Activated T-helper 2 cell treated with anti-CD3 and anti-CD28 coated beads, Interferon-gamma antibody, Interleukin-2, Interleukin-4, amounts not matched to agents 10 μg/mL and 5 μg/mL and 100 μg/mL, durations not matched to agents 14 hours and 24 hours and 36 hours (primary cell): ENCODE measurements around the gene FABP1. TPM values are rescaled to one million over a fixed set of nuclear protein-coding genes. Genes with fewer than 3 reads are reported as not detected.

Experiments used
- DNase-seq: peaks from one replicate; pipeline ENCODE4 v3.0.0; 2021; ENCODE audit warnings: low spot score
- H3K27ac Mint-ChIP-seq: one replicate; pipeline ENCODE4 v1.8.0; 2021; ENCODE audit warnings: mixed read lengths
- H3K27me3 Mint-ChIP-seq: one replicate; pipeline ENCODE4 v1.8.0; 2021; ENCODE audit warnings: low read depth, mixed read lengths
- H3K36me3 Mint-ChIP-seq: one replicate; pipeline ENCODE4 v1.8.0; 2021; ENCODE audit warnings: low read depth, mixed read lengths
- H3K4me1 Mint-ChIP-seq: one replicate; pipeline ENCODE4 v1.8.0; 2021; ENCODE audit warnings: low read depth, mixed read lengths
- H3K4me3 Mint-ChIP-seq: one replicate; pipeline ENCODE4 v1.8.0; 2021; ENCODE audit warnings: low read depth, mild to moderate bottlenecking, moderate library complexity, mixed read lengths
- H3K9me3 Mint-ChIP-seq: one replicate; pipeline ENCODE4 v1.8.0; 2021; ENCODE audit warnings: mixed read lengths
- intact Hi-C: fragments of 100-400 bp; cut with micrococcal nuclease; formaldehyde crosslinking; loops from one replicate; pipeline ENCODE4 v1.15.1; 2023
- total RNA-seq: library from RNA; stranded (reverse); gene quantifications from 2 replicates; pipeline ENCODE4 v1.2.3, GENCODE V29; 2022

The FABP1 gene
- total RNA-seq, 1 donor from 2014 or later, result not detected

- no peak overlapping the region for H3K4me3 Mint-ChIP-seq
- no peaks in the 10 kb centered on the region for H3K4me1 Mint-ChIP-seq
- intact Hi-C loops, result no loop called here
- no peaks in the 10 kb centered on the region for H3K9me3 Mint-ChIP-seq
- H3K27me3 Mint-ChIP-seq, result peaks cover 10% of the 10 kb centered on the region
- H3K36me3 Mint-ChIP-seq, result no peaks in the 10 kb centered on the region
- no peak for DNase-seq
- no peak overlapping the region for H3K27ac Mint-ChIP-seq
Measured at GRCh38 chr2:88159481-88159880, 31.6 kb upstream of the FABP1 start.

GRCh38 chr2:88148929-88149438 lies 21.1 kb upstream of the FABP1 start:
- Mint-ChIP-seq H3K9me3 (peaks cover 26% of the 10 kb centered on the region), H3K4me3 (no peak overlapping the region), H3K27me3 (peaks cover 27% of the 10 kb centered on the region), H3K4me1 (no peaks in the 10 kb centered on the region), H3K27ac (no peak overlapping the region), H3K36me3 (no peaks in the 10 kb centered on the region)
- intact Hi-C loops, result no loop called here
- no peak for DNase-seq

DNA sequence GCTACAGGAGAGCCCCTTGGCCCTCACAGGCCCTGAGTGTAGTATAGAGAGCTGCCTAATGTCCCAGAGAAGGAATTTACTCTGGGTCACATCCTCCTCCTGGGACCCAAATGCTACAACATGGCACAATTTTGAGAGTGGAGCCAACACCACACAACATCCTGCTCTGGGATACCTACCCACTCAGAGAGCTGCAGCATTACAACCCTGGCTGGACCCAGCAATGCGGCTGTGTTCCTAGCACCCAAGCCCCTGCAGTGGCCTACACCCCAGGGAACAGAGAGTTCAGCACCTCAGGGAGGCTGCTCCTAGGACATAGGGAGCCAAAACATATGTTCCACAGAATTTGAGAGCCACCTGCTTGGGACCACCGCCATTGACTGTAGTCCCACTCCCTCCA lies 19.3 kb upstream of the FABP1 start:
- no peak for DNase-seq
- Mint-ChIP-seq H3K27ac (no peak overlapping the region), H3K9me3 (peaks cover 21% of the 10 kb centered on the region), H3K4me1 (no peaks in the 10 kb centered on the region), H3K36me3 (no peaks in the 10 kb centered on the region), H3K4me3 (no peak overlapping the region), H3K27me3 (peaks cover 28% of the 10 kb centered on the region)
- intact Hi-C loops, result no loop called here

- intact Hi-C loops, result no loop called here
- Mint-ChIP-seq H3K27me3 (peaks cover 27% of the 10 kb centered on the region), H3K27ac (no peak overlapping the region), H3K9me3 (peaks cover 17% of the 10 kb centered on the region), H3K36me3 (no peaks in the 10 kb centered on the region), H3K4me1 (no peaks in the 10 kb centered on the region), H3K4me3 (no peak overlapping the region)
- no peak for DNase-seq
Measured at GRCh38 chr2:88146590-88146989, 18.7 kb upstream of the FABP1 start.

GRCh38 chr2:88144914-88145497 lies 17.1 kb upstream of the FABP1 start:
- H3K27ac Mint-ChIP-seq, result no peak overlapping the region
- no peaks in the 10 kb centered on the region for H3K4me1 Mint-ChIP-seq
- intact Hi-C loops, result no loop called here
- peaks cover 17% of the 10 kb centered on the region for H3K9me3 Mint-ChIP-seq
- DNase-seq, result no peak
- H3K4me3 Mint-ChIP-seq, result no peak overlapping the region
- H3K27me3 Mint-ChIP-seq, result peaks cover 32% of the 10 kb centered on the region
- no peaks in the 10 kb centered on the region for H3K36me3 Mint-ChIP-seq

GRCh38 chr2:88144271-88144670 lies 16.4 kb upstream of the FABP1 start:
- DNase-seq, result no peak
- Mint-ChIP-seq H3K36me3 (no peaks in the 10 kb centered on the region), H3K9me3 (peaks cover 15% of the 10 kb centered on the region), H3K27me3 (peaks cover 31% of the 10 kb centered on the region), H3K4me3 (no peak overlapping the region), H3K27ac (no peak overlapping the region), H3K4me1 (no peaks in the 10 kb centered on the region)
- intact Hi-C loops, result no loop called here

DNA sequence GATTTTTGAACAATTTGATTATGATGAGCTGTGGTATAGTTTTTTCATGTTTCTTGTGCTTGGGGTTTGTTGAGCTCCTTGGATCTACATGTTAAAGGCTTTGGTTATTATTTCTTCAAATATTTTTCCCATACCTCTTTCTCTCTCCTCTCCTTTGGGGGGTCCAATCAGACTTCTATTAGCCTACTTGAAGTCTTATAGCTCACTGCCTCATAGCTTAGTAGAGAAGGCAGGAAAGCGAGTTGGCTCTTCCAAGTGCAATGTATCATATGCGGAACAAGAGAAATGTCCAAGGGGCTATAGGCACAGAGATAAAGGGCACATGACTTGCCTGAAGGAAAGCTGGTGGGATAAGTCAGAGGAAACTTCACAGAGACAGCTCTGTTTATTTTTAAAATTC lies 14.1 kb upstream of the FABP1 start:
- Mint-ChIP-seq H3K4me3 (no peak overlapping the region), H3K27ac (no peak overlapping the region), H3K27me3 (peaks cover 29% of the 10 kb centered on the region), H3K36me3 (no peaks in the 10 kb centered on the region), H3K9me3 (no peaks in the 10 kb centered on the region), H3K4me1 (no peaks in the 10 kb centered on the region)
- intact Hi-C loops, result no loop called here
- DNase-seq, result no peak

DNA sequence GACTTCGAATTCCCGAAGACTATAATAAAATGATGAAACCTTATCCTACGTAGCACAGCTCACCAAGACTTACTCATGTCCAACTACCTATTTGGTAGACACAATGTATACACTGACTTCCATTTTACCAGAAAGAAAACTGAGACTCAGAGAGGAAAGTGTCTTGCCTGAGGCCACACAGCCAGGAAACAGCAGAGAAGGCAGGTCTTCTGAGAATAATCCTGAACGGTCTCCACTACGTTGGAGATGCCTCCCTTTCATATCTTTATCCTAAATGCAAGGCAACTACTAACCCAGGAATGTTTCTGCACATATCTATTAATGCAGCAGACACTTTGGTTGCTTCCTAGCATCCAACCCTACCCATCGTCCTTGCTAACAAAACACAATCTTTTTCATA lies 11.9 kb upstream of the FABP1 start:
- Mint-ChIP-seq H3K27ac (no peak overlapping the region), H3K9me3 (no peaks in the 10 kb centered on the region), H3K4me3 (no peak overlapping the region), H3K4me1 (no peaks in the 10 kb centered on the region), H3K27me3 (peaks cover 31% of the 10 kb centered on the region), H3K36me3 (no peaks in the 10 kb centered on the region)
- intact Hi-C loops, result no loop called here
- no peak for DNase-seq

GRCh38 chr2:88139203-88139702 lies 11.4 kb upstream of the FABP1 start:
- no peak overlapping the region for H3K27ac Mint-ChIP-seq
- H3K9me3 Mint-ChIP-seq, result no peaks in the 10 kb centered on the region
- DNase-seq, result no peak
- H3K27me3 Mint-ChIP-seq, result peaks cover 30% of the 10 kb centered on the region
- no peaks in the 10 kb centered on the region for H3K36me3 Mint-ChIP-seq
- H3K4me3 Mint-ChIP-seq, result no peak overlapping the region
- intact Hi-C loops, result no loop called here
- H3K4me1 Mint-ChIP-seq, result no peaks in the 10 kb centered on the region

GRCh38 chr2:88137833-88138232 lies 10.0 kb upstream of the FABP1 start:
- H3K4me1 Mint-ChIP-seq, result no peaks in the 10 kb centered on the region
- H3K4me3 Mint-ChIP-seq, result no peak overlapping the region
- no peaks in the 10 kb centered on the region for H3K9me3 Mint-ChIP-seq
- no peak overlapping the region for H3K27ac Mint-ChIP-seq
- no peaks in the 10 kb centered on the region for H3K36me3 Mint-ChIP-seq
- intact Hi-C loops, result no loop called here
- peaks cover 21% of the 10 kb centered on the region for H3K27me3 Mint-ChIP-seq
- no peak for DNase-seq

- H3K9me3 Mint-ChIP-seq, result no peaks in the 10 kb centered on the region
- DNase-seq, result no peak
- H3K36me3 Mint-ChIP-seq, result no peaks in the 10 kb centered on the region
- H3K27ac Mint-ChIP-seq, result no peak overlapping the region
- no peak overlapping the region for H3K4me3 Mint-ChIP-seq
- H3K27me3 Mint-ChIP-seq, result peaks cover 19% of the 10 kb centered on the region
- intact Hi-C loops, result no loop called here
- H3K4me1 Mint-ChIP-seq, result no peaks in the 10 kb centered on the region
Measured at GRCh38 chr2:88136817-88137216, 9.0 kb upstream of the FABP1 start.

DNA sequence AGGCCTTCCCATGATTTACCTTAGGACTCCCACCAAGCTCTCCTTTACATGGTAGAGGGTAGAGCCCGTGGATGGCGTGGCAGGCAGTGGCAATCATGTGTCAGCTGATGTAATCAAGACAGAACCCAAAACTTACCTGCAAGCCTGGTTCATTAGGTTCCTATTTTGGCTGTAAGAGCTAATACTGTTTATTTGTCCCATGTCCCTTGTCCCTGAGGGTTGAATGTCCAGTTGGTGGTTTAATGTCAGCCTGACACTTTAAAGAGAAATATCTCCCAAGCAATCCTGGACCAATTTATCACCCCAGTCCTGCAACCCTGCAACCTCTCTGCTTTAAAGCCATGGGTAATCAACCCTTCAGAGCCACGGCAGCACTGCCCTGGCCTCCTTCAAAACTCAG lies 6.0 kb upstream of the FABP1 start:
- H3K36me3 Mint-ChIP-seq, result no peaks in the 10 kb centered on the region
- H3K4me1 Mint-ChIP-seq, result no peaks in the 10 kb centered on the region
- H3K9me3 Mint-ChIP-seq, result no peaks in the 10 kb centered on the region
- no peak overlapping the region for H3K27ac Mint-ChIP-seq
- intact Hi-C loops, result no loop called here
- H3K27me3 Mint-ChIP-seq, result peaks cover 13% of the 10 kb centered on the region
- no peak overlapping the region for H3K4me3 Mint-ChIP-seq
- no peak for DNase-seq

DNA sequence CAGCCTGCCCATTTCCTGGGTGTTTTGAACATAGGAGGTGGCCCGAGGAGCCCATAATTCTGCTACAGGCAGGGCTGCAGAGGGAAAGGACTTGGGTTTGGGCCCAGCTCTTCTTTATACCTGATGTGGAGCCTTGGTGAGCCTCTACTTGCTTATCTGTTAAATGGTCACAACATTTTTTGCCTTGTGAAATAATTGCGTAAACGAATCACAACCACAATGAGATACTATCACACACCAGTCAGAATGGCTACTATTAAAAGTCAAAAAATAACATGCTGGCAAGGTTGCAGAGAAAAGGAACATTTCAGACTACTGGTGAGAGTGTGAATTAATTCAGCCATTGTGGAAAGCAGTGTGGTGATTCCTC lies 4.1 kb upstream of the FABP1 start:
- DNase-seq, result no peak
- Mint-ChIP-seq H3K36me3 (no peaks in the 10 kb centered on the region), H3K4me3 (no peak overlapping the region), H3K9me3 (no peaks in the 10 kb centered on the region), H3K27me3 (peaks cover 16% of the 10 kb centered on the region), H3K4me1 (no peaks in the 10 kb centered on the region), H3K27ac (no peak overlapping the region)
- intact Hi-C loops, result no loop called here
